Kidney (tissue), 14 donors: ENCODE data around the gene ZNF879. TPM values are rescaled to one million over a fixed set of nuclear protein-coding genes. Genes with fewer than 3 reads are reported as not detected.

Source experiments
- DNase-seq, 5 donors: peaks; one replicate each; pipeline ENCODE4 v3.0.0-alpha.2; 2013 to 2020
- FAIRE-seq: peaks from 2 replicates; lab custom pipeline; 2012; peaks lifted over from hg19 to GRCh38; lab: Jason Lieb, UNC
- H3K27ac ChIP-seq, 2 donors: one replicate each; pipeline ENCODE4 v1.7.0; 2013; ENCODE audit warnings: low read depth in 2 of 2, low read length in 2 of 2, inconsistent platforms in 1 of 2
- H3K27me3 ChIP-seq: one replicate; pipeline ENCODE4 v1.7.1; 2013; ENCODE audit warnings: low read length, inconsistent platforms; ENCODE audit not compliant: control insufficient read depth, insufficient read depth
- H3K36me3 ChIP-seq, 3 donors: one replicate each; pipeline versions ENCODE4 v1.7.0 to v1.7.1; 2013; ENCODE audit warnings: low read length in 3 of 3, control low read depth in 1 of 3, inconsistent platforms in 1 of 3; ENCODE audit not compliant: insufficient read depth in 3 of 3, control insufficient read depth in 2 of 3
- H3K4me1 ChIP-seq, 3 donors: one replicate each; pipeline versions ENCODE4 v1.7.0 to v1.7.1; 2013; ENCODE audit warnings: low read length in 3 of 3, inconsistent platforms in 1 of 3, low read depth in 1 of 3; ENCODE audit not compliant: control insufficient read depth in 2 of 3, insufficient read depth in 2 of 3
- H3K4me3 ChIP-seq, 3 donors: one replicate each; pipeline versions ENCODE4 v1.7.0 to v1.8.1; 2013; ENCODE audit warnings: low read length in 3 of 3, control low read depth in 1 of 3, inconsistent platforms in 1 of 3
- H3K9ac ChIP-seq, 3 donors: one replicate each; pipeline versions ENCODE4 v1.7.0 to v1.7.1; 2013; ENCODE audit warnings: low read length in 3 of 3, control low read depth in 1 of 3, inconsistent platforms in 1 of 3
- H3K9me3 ChIP-seq, 3 donors: one replicate each; pipeline versions ENCODE4 v1.7.0 to v1.7.1; 2013; ENCODE audit warnings: low read length in 3 of 3, control low read depth in 1 of 3, inconsistent platforms in 1 of 3; ENCODE audit not compliant: control insufficient read depth in 2 of 3, insufficient read depth in 1 of 3
- intact Hi-C: fragments of 100-400 bp; cut with DNase I; formaldehyde crosslinking; loops from one replicate; pipeline ENCODE4 v1.11.1; 2022
- polyA plus RNA-seq: library from polyadenylated mRNA; stranded (reverse); fragments of 350-450 nt; fragmentation: Illumina TruSeq; extraction: RNeasy Lipid Tissue Mini Kit (QIAGEN cat#74804); gene quantifications from one replicate; pipeline ENCODE4 v1.2.3, GENCODE V29; 2014; ENCODE audit warnings: low read depth, low replicate concordance; ENCODE audit not compliant: insufficient read depth
- total RNA-seq: library from RNA; stranded (reverse); fragmentation: NEBNext Ultra II Directional; extraction: Animal tissue kit (Norgen Biotek cat#: 25700); gene quantifications from one replicate; pipeline ENCODE4 v1.2.1, GENCODE V29; 2021
- TF ChIP-seq, protein P1 (sequence below): IDR thresholded peaks from 3 replicates; pipeline ENCODE4 v1.5.1; 2012; ENCODE audit warnings: mild to moderate bottlenecking, moderate library complexity, borderline replicate concordance; ENCODE audit not compliant: insufficient read depth; ENCODE audit errors: extremely low read depth
- donor health status: control.
- donor health status: control.
- donor health status: control.
- donor health status: control.
- donor health status: control.
- donor health status: DM: yes; HTN: yes; CAD: no.
- donor health status: Normal renal cell carcinoma (clear cell type).

ZNF879 gene
- total and polyA plus RNA-seq, 2 donors from 2014 or later, result 2.2 to 4.3 TPM

DNA sequence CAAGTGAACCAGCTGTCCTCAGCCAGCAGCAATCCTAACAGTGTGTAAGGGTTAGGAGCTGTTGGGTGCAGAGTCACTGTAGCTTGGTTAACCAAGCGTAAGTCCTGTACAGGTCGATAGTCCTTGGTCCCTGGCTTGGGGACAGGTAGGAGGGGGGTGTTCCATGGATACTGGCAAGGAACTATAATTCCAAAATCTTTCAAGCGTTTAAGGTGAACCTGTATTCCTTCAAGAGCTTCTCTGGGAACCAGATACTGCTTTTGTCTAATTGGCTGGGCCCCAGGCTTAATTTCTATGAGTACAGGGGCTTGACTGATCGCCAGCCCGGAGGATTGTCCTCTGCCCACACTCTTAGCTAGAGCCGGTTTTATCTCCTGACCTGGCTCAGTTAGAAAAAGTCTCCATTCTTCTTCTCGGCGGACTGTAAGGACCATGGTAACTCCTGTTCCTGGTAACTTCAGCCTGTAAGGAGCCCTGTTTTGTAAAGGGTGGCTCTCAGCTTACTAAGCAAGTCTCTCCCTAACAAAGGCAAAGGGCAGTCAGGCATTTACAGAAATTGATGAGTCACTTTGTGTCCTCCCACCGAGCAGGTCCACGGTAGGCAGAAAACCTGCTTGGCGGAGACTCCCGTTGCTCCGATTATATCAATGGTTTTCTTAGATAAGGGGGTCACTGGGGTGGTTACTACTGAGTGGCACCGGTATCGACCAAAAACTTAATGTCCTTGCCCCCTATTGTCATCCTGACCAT lies 30.6 kb downstream of the ZNF879 start:
- no peak for FAIRE-seq
- DNase-seq, result no peak
- Histone ChIP-seq H3K27ac (no peak overlapping the region), H3K36me3 (no peaks in the 10 kb centered on the region), H3K9me3 (peaks cover 0 to 5% (median 3%) of the 10 kb centered on the region in 3 donors), H3K9ac (no peak overlapping the region), H3K4me3 (no peak overlapping the region), H3K4me1 (no peaks in the 10 kb centered on the region), H3K27me3 (no peaks in the 10 kb centered on the region)
- TF ChIP-seq, protein P1, sequence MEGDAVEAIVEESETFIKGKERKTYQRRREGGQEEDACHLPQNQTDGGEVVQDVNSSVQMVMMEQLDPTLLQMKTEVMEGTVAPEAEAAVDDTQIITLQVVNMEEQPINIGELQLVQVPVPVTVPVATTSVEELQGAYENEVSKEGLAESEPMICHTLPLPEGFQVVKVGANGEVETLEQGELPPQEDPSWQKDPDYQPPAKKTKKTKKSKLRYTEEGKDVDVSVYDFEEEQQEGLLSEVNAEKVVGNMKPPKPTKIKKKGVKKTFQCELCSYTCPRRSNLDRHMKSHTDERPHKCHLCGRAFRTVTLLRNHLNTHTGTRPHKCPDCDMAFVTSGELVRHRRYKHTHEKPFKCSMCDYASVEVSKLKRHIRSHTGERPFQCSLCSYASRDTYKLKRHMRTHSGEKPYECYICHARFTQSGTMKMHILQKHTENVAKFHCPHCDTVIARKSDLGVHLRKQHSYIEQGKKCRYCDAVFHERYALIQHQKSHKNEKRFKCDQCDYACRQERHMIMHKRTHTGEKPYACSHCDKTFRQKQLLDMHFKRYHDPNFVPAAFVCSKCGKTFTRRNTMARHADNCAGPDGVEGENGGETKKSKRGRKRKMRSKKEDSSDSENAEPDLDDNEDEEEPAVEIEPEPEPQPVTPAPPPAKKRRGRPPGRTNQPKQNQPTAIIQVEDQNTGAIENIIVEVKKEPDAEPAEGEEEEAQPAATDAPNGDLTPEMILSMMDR, result no peak
- intact Hi-C loops, result no loop called here

DNA sequence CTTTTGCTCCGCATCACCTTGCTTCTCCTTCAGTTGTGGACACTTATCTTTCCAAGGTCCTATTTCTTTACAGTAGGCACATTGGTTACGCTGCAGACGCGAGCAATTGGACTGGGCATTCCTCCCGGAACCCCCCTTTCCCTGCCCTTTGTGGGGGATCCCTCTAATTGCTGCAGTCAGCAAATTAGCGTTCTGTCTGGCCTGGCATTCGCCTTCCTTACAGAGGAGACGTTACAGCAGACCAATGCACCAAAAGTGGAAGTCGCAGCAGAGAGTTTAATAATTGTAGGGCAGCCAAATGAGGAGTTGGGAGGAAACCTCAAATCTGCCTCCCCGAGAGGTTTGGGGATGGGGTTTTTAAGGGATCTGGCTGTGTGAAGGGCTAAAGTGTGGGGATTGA lies 31.3 kb downstream of the ZNF879 start:
- intact Hi-C loops, result no loop called here
- Histone ChIP-seq H3K4me3 (no peak overlapping the region), H3K9me3 (peaks cover 0 to 9% (median 7%) of the 10 kb centered on the region in 3 donors), H3K4me1 (peaks cover 0 to 2% (median 0%) of the 10 kb centered on the region in 3 donors), H3K27ac (no peak overlapping the region), H3K9ac (no peak overlapping the region), H3K36me3 (no peaks in the 10 kb centered on the region), H3K27me3 (no peaks in the 10 kb centered on the region)
- no peak for FAIRE-seq
- DNase-seq, result no peak
- TF ChIP-seq, protein P1, result no peak

DNA sequence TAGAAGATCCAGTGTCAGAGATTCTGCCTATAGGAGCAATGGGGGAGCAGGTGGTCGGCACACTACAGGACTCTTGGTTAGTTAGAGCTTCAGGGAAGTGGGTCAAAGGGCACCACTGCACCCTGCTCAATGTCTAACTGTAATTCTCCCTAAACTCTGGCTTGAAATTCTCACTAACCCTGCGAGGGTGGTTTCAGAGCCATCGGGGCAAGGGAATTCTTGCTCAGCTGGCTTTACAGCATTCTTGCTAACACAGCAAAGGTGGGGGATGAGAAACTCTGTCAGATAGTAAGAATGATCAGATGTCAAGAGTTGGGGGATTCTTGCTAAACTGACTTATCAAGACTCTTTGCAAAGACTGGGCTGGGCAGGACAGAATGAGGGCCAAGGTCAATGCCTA lies 31.8 kb downstream of the ZNF879 start:
- TF ChIP-seq, protein P1, result no peak
- Histone ChIP-seq H3K4me3 (no peak overlapping the region), H3K27me3 (no peaks in the 10 kb centered on the region), H3K36me3 (no peaks in the 10 kb centered on the region), H3K9ac (no peak overlapping the region), H3K27ac (no peak overlapping the region), H3K4me1 (peaks cover 0 to 2% (median 0%) of the 10 kb centered on the region in 3 donors), H3K9me3 (peaks cover 0 to 7% (median 7%) of the 10 kb centered on the region in 3 donors)
- DNase-seq, result no peak
- FAIRE-seq, result no peak
- intact Hi-C loops, result no loop called here
